Iris pigment epithelial cell (primary cell): Measurements from ENCODE around the gene G6PC3.

Experiments
- DNase-seq: peaks from one replicate; pipeline ENCODE4 v3.0.0-alpha.2; 2011; ENCODE audit warnings: low read depth

The G6PC3 gene

DNA sequence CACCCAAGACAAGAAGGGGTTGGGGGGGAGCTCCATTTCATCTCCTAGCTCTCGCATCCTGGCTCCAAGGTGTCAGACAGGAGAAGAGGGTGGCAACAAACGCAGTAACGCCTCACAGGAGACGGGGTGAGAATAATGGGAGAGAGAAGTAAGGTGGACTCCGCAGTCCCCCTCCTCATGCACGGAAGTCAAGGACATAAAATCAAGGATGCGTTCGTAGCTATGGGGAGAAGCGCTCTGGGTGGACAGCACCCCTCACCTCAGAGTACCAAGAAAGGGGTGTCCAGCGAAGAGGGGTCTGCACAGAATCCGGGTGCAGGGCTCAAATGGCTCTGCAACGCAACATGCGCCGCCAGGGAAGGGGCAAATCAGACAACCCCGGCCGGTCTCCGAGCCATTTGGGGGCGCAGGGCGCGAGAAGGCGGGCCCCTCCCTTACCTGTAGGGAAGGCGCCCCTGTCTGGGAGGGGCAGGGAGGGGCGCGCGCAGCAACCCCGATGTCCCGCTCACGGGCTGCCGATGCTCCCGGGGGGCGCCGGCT, 52.4 kb downstream of the G6PC3 start:
- no peak for DNase-seq

DNA sequence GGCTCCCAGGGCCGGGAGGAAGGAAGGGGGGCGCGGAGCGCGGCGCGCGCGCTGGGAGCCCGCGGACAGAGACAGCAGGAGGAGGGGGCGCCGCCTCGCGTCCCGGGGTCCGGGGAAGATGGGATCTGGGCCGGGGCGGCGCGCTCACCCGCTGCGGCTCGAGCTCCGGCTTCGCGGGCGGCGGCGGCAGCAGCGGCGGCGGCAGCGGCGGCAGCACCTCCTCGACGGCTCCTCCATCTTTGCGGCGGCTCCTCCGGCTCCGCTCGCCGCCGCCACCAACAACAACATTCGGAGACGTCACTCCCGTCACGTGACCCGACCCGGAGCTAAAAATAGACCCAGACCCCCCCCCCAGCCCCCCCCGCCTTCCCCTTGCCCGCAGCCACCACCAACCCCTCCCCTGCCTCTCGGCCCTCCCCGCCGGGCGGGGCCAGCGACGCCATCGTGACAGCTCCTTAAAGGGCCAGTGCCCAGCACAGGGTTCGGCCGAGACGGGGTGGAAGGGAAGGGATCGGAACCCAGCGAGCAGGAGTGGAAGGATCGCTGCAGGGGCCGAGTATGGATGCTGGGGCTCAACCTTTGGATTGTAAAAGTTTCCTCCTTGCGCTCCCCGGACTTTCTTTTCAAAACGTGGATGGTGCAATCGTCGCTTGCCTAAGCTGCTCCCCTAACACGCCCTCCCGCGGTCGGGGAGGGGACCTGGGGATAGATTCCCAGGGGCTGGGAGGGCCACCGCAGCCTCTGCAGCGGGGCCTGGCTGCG, 53.0 kb downstream of the G6PC3 start, which contains the start of gene HDAC5:
Gene HDAC5 (minus strand): TSS at position 286 of the 762 bp plus-strand sequence. CDS start 6,126 bp downstream, outside the sequence.
- peak; percentile 91 for DNase-seq

- DNase-seq, result no peak
Observed at GRCh38 chr17:44124118-44124438, 53.5 kb downstream of the G6PC3 start.
